Neuronal stem cell (in vitro differentiated cells): Measurements from ENCODE around the gene C2CD2L.
A peak's percentile ranks its signal among the peaks of the same experiment; 100 is the strongest.
"Not testable (repeated sequence)": the region's sequence is repeated elsewhere in the genome, so short reads cannot be mapped to it uniquely, and the experiment has no call there.

Experiments used
- DNase-seq: peaks from one replicate; pipeline ENCODE4 v3.0.0-alpha.2; 2013; ENCODE audit warnings: low spot score
- H2AFZ ChIP-seq: one replicate; pipeline ENCODE4 v1.6.1; 2013; ENCODE audit warnings: mild to moderate bottlenecking, low read length, inconsistent platforms
- H2AK5ac ChIP-seq: 2 replicates; pipeline ENCODE4 v1.6.1; 2013; ENCODE audit warnings: low read depth, mild to moderate bottlenecking, inconsistent platforms, low read length, moderate library complexity, mixed read lengths
- H2BK120ac ChIP-seq: 2 replicates; pipeline ENCODE4 v1.6.1; 2013; ENCODE audit warnings: low read depth, mild to moderate bottlenecking, inconsistent platforms, low read length, moderate library complexity, mixed read lengths
- H2BK12ac ChIP-seq: one replicate; pipeline ENCODE4 v1.6.1; 2013; ENCODE audit warnings: low read length, inconsistent platforms
- H2BK15ac ChIP-seq: 2 replicates; pipeline ENCODE4 v1.6.1; 2013; ENCODE audit warnings: mild to moderate bottlenecking, low read length, inconsistent platforms, mixed read lengths
- H2BK5ac ChIP-seq: one replicate; pipeline ENCODE4 v1.6.1; 2013; ENCODE audit warnings: inconsistent platforms, mild to moderate bottlenecking, low read length, moderate library complexity
- H3K14ac ChIP-seq: one replicate; pipeline ENCODE4 v1.6.1; 2013; ENCODE audit warnings: low read length, inconsistent platforms
- H3K18ac ChIP-seq: 2 replicates; pipeline ENCODE4 v1.6.1; 2013; ENCODE audit warnings: low read length, inconsistent platforms
- H3K23ac ChIP-seq: 2 replicates; pipeline ENCODE4 v1.6.1; 2013; ENCODE audit warnings: low read depth, mild to moderate bottlenecking, mixed read lengths, low read length, inconsistent platforms; ENCODE audit not compliant: poor library complexity
- H3K27ac ChIP-seq: replicated peaks from 3 replicates; pipeline ENCODE4 v1.5.1; 2013; ENCODE audit warnings: low read length, inconsistent platforms
- H3K27me3 ChIP-seq, 3 experiments: 2 replicates each; pipeline ENCODE4 v1.6.1; 2013; ENCODE audit warnings: low read length in 3 of 3, mild to moderate bottlenecking in 2 of 3, inconsistent platforms in 1 of 3, low read depth in 1 of 3, mixed read lengths in 1 of 3, moderate library complexity in 1 of 3; ENCODE audit not compliant: control insufficient read depth in 3 of 3, insufficient read depth in 3 of 3
- H3K36me3 ChIP-seq, 2 donors: replicated peaks in 1 of 2; 2 replicates each; pipeline ENCODE4 v1.6.1; 2013; ENCODE audit warnings: low read length in 2 of 2; ENCODE audit not compliant: control insufficient read depth in 2 of 2, insufficient read depth in 2 of 2
- H3K4ac ChIP-seq: 2 replicates; pipeline ENCODE4 v1.6.1; 2013; ENCODE audit warnings: inconsistent platforms, mild to moderate bottlenecking, low read length, moderate library complexity
- H3K4me1 ChIP-seq, 2 donors: 1 replicate in 1 of 2; 2 replicates in 1 of 2; pipeline ENCODE4 v1.6.1; 2013; ENCODE audit warnings: low read length in 2 of 2, low read depth in 1 of 2; ENCODE audit not compliant: control insufficient read depth in 2 of 2, insufficient read depth in 1 of 2
- H3K4me2 ChIP-seq: one replicate; pipeline ENCODE4 v1.6.1; 2013; ENCODE audit warnings: mild to moderate bottlenecking, low read length, inconsistent platforms; ENCODE audit not compliant: insufficient read depth, poor library complexity, severe bottlenecking
- H3K4me3 ChIP-seq, 2 donors: 2 replicates each; pipeline ENCODE4 v1.5.1; 2013; ENCODE audit warnings: low read length in 2 of 2, mild to moderate bottlenecking in 2 of 2, inconsistent platforms in 1 of 2, moderate library complexity in 1 of 2
- H3K79me1 ChIP-seq: one replicate; pipeline ENCODE4 v1.6.1; 2013; ENCODE audit warnings: low read depth, mild to moderate bottlenecking, inconsistent platforms, low read length, moderate library complexity
- H3K9ac ChIP-seq: one replicate; pipeline ENCODE4 v1.6.1; 2013; ENCODE audit warnings: mild to moderate bottlenecking, low read depth, low read length, inconsistent platforms; ENCODE audit not compliant: poor library complexity
- H3K9me3 ChIP-seq, 2 donors: replicated peaks in 1 of 2; 2 replicates each; pipeline versions ENCODE3 to v1.6.1; 2013; ENCODE audit warnings: low read length in 2 of 2, mild to moderate bottlenecking in 2 of 2, inconsistent platforms in 1 of 2, low read depth in 1 of 2, mixed read lengths in 1 of 2, moderate library complexity in 1 of 2; ENCODE audit not compliant: control insufficient read depth in 2 of 2, insufficient read depth in 1 of 2
- H4K8ac ChIP-seq: one replicate; pipeline ENCODE4 v1.6.1; 2013; ENCODE audit warnings: low read depth, mild to moderate bottlenecking, inconsistent platforms, low read length, moderate library complexity
- H4K91ac ChIP-seq: one replicate; pipeline ENCODE4 v1.6.1; 2013; ENCODE audit warnings: low read length, low read depth, mild to moderate bottlenecking, inconsistent platforms; ENCODE audit not compliant: poor library complexity
- WGBS, 2 donors: extraction: QIAGEN DNeasy Blood & Tissue Kit; methylation state at CpG; one replicate each; pipeline ENCODE4 v1.1.7; 2013; ENCODE audit warnings: missing lambda C conversion rate in 2 of 2, mixed read lengths in 1 of 2; ENCODE audit not compliant: insufficient read length in 2 of 2, insufficient replicate concordance in 1 of 2; ENCODE audit errors: extremely low coverage in 2 of 2; 5-methylcytosine and 5-hydroxymethylcytosine counted together

The C2CD2L gene

DNA sequence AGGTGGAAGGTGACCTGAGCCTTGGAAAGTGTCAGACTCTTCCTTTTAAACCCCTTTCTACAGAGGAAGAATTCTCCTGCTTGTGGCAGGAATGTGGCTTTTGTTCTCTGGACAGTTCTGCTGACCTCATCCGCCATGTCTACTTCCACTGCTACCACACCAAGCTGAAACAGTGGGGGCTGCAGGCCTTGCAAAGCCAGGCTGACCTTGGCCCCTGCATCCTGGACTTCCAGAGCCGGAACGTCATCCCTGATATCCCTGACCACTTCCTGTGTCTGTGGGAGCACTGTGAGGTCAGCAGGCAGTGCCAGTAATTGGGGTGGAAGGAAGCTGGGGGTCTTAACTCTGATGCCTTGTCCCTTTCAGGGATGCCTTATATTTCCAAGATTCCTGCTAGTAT, 23.5 kb downstream of the C2CD2L start:
- H2BK120ac ChIP-seq = no peak overlapping the region
- no peak overlapping the region for H2BK12ac ChIP-seq
- DNase-seq = no peak
- H3K9ac ChIP-seq = no peak overlapping the region
- peaks cover 33 to 78% of the 10 kb centered on the region in 2 donors for H3K36me3 ChIP-seq
- no peaks in the 10 kb centered on the region for H3K9me3 ChIP-seq
- no peak overlapping the region for H4K8ac ChIP-seq
- H3K27ac ChIP-seq = no peak overlapping the region
- H3K14ac ChIP-seq = no peak overlapping the region
- no peak overlapping the region for H2BK5ac ChIP-seq
- no peak overlapping the region for H2AK5ac ChIP-seq
- no CpG with 5 or more reads among the region's 3 CpGs for WGBS, 2 donors
- H3K79me1 ChIP-seq = no peaks in the 10 kb centered on the region
- H3K18ac ChIP-seq = no peak overlapping the region
- no peak overlapping the region for H2AFZ ChIP-seq
- H3K4me3 ChIP-seq = no peak overlapping the region
- no peak overlapping the region for H3K4ac ChIP-seq
- H2BK15ac ChIP-seq = no peak overlapping the region
- peaks cover 0 to 2% of the 10 kb centered on the region in 2 donors for H3K4me1 ChIP-seq
- H4K91ac ChIP-seq = no peak overlapping the region
- no peak overlapping the region for H3K23ac ChIP-seq
- no peak overlapping the region for H3K4me2 ChIP-seq
- H3K27me3 ChIP-seq = no peaks in the 10 kb centered on the region

DNA sequence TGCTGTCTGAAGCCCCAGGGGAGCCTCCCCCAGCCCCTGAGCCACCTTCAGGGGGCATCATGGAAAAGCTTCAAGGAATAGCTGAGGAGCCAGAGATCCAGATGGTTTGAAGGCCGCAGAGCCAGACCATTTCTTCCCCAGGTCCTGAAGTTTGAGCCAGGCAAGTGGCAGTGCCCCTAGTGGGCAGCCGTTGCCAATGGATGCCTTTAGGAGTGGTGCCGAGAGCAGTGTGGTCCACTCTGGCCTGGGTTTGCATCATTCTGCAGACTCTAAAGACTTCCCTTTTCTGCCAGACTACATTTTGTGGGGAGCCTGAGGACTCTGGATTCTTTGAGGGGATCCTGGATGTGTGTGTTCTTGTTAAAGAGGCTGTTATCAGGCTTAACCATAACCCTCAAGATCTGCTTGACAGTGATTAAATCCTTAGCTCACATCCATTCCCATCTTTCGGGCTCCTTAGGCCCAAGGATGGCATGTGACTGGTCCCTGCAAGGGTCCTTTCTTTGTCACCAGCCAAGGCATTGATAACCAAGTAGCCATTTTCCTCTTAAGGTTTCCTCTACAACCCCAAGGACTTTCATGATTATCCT, 27.3 kb downstream of the C2CD2L start:
- no peak overlapping the region for H3K4ac ChIP-seq
- no peak overlapping the region for H2BK12ac ChIP-seq
- H2BK15ac ChIP-seq = no peak overlapping the region
- H2BK120ac ChIP-seq = no peak overlapping the region
- H2AK5ac ChIP-seq = no peak overlapping the region
- H4K8ac ChIP-seq = no peak overlapping the region
- peaks cover 0 to 2% of the 10 kb centered on the region in 2 donors for H3K4me1 ChIP-seq
- no peak overlapping the region for H3K14ac ChIP-seq
- no CpG with 5 or more reads among the region's 4 CpGs for WGBS, 2 donors
- peaks cover 0 to 2% (median 0%) of the 10 kb centered on the region in 3 experiments for H3K27me3 ChIP-seq
- H3K23ac ChIP-seq = no peak overlapping the region
- no peak overlapping the region for H4K91ac ChIP-seq
- no peak overlapping the region for H3K4me2 ChIP-seq
- DNase-seq = no peak
- H2BK5ac ChIP-seq = no peak overlapping the region
- peaks cover 31 to 55% of the 10 kb centered on the region in 2 donors for H3K36me3 ChIP-seq
- H3K79me1 ChIP-seq = no peaks in the 10 kb centered on the region
- H3K18ac ChIP-seq = no peak overlapping the region
- H3K4me3 ChIP-seq = no peak overlapping the region
- H3K27ac ChIP-seq = no peak overlapping the region
- no peak overlapping the region for H2AFZ ChIP-seq
- no peaks in the 10 kb centered on the region for H3K9me3 ChIP-seq
- H3K9ac ChIP-seq = no peak overlapping the region

DNA sequence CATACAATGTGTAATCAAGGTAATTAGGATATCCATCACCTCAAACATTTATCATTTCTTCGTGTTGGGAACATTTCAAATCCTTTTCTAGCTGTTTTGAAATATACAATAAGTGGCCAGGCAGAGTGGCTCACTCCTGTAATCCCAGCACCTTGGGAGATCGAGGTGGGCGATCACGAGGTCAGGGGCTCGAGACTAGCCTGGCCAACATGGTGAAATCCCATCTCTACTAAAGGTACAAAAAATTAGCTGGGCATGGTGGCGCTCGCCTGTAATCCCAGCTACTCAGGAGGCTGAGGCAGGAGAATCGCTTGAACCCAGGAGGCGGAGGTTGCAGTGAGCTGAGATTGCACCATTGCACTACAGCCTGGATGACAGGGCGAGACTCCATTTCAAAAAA, 32.1 kb downstream of the C2CD2L start:
- no CpG with 5 or more reads among the region's 10 CpGs for WGBS, 2 donors

DNA sequence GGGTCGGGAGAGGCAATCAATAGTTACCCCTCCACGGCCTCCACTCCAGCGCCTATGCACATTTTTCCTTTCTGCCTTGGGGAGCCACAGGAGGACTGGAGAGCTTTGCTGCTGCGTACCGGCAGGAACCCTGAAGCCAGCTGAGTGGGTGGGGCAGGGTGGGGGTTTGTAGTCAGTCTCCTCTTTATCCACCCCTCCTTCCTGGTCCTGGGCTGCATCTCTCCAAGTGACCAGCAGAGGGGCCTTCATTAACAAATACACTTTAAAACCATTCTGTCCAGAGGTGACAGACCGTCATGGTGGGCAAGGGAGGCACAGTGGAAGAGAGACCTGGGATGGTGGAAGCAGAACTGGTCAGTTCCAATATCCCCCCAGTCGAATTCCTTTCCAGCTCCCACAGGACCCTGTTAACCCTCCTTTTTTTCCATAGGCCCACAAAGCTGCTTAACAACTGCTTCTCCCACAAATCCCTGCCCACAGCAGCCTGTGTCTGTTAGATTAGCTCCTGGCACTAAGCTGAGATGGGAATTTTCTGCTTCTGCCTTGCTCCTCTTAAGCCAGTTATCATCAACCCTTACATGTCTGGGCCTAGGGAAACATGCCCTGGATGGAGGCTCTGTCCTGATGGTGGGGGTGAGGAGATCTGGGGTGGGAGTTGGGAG, 37.8 kb downstream of the C2CD2L start:
- Histone ChIP-seq H3K23ac (no peak overlapping the region), H3K79me1 (no peaks in the 10 kb centered on the region), H3K27me3 (peaks cover under 1 to 44% (median 24%) of the 10 kb centered on the region in 3 experiments), H2AK5ac (no peak overlapping the region), H3K27ac (no peak overlapping the region), H3K4me2 (no peak overlapping the region), H3K9ac (no peak overlapping the region), H3K4ac (no peak overlapping the region), H4K8ac (no peak overlapping the region), H3K4me3 (no peak overlapping the region), H3K14ac (no peak overlapping the region), H3K18ac (no peak overlapping the region), H3K4me1 (peaks cover 3 to 11% of the 10 kb centered on the region in 2 donors), H2BK12ac (no peak overlapping the region), H2BK5ac (no peak overlapping the region), H3K36me3 (no peaks in the 10 kb centered on the region), H2AFZ (peak overlapping the region; percentile 75), H3K9me3 (no peaks in the 10 kb centered on the region), H4K91ac (no peak overlapping the region), H2BK15ac (no peak overlapping the region), H2BK120ac (no peak overlapping the region)
- peak; percentile 61 for DNase-seq
- no CpG with 5 or more reads among the region's 7 CpGs for WGBS, 2 donors

More for the DNA sequence above, 32.1 kb downstream of the C2CD2L start:
- not testable (repeated sequence) for H3K27ac ChIP-seq, H3K9me3 ChIP-seq, H2BK15ac ChIP-seq, H2BK12ac ChIP-seq, H2BK120ac ChIP-seq, H3K27me3 ChIP-seq, DNase-seq, H3K4ac ChIP-seq, H3K79me1 ChIP-seq, H3K4me3 ChIP-seq, H3K9ac ChIP-seq, H3K36me3 ChIP-seq, H2AK5ac ChIP-seq, H3K18ac ChIP-seq, H3K14ac ChIP-seq, H3K4me1 ChIP-seq, H2BK5ac ChIP-seq, H3K23ac ChIP-seq, H2AFZ ChIP-seq, H4K91ac ChIP-seq, H3K4me2 ChIP-seq, H4K8ac ChIP-seq
